SU-DHL-6 (cell line): Measurements from ENCODE around the gene ZPBP2.

ENCODE experiments used
- H2AFZ ChIP-seq: fragments of 200-600 bp; sonication (generic); 2 replicates; pipeline ENCODE4 v1.6.1; 2014; ENCODE audit warnings: low read depth, mild to moderate bottlenecking, moderate library complexity, mixed read lengths, antibody characterized with exemption, low read length; ENCODE audit not compliant: severe bottlenecking
- H3F3A ChIP-seq: fragments of 200-600 bp; shearing (Covaris generic); 2 replicates; pipeline ENCODE4 v1.6.0; 2016; ENCODE audit warnings: antibody characterized with exemption, mild to moderate bottlenecking; ENCODE audit not compliant: insufficient read depth
- H3K27ac ChIP-seq: fragments of 200-600 bp; sonication (generic); 2 replicates; pipeline ENCODE4 v1.5.1; 2016; ENCODE audit warnings: low read depth, mild to moderate bottlenecking, low read length, moderate library complexity, mixed read lengths
- H3K27me3 ChIP-seq: fragments of 200-600 bp; sonication (generic), shearing (Covaris generic); 2 replicates; pipeline ENCODE4 v1.6.0; 2014; ENCODE audit warnings: mild to moderate bottlenecking, low read length
- H3K36me3 ChIP-seq: fragments of 200-600 bp; sonication (generic); 2 replicates; pipeline ENCODE4 v1.6.1; 2014; ENCODE audit warnings: mild to moderate bottlenecking, low read length, mixed read lengths
- H3K4me2 ChIP-seq: fragments of 300-600, 200-600 bp; shearing (Covaris generic), sonication (generic); 2 replicates; pipeline ENCODE4 v1.6.0; 2014; ENCODE audit warnings: low read length, low read depth, mild to moderate bottlenecking; ENCODE audit not compliant: poor library complexity, severe bottlenecking
- H3K4me3 ChIP-seq: fragments of 200-600 bp; sonication (generic); 2 replicates; pipeline ENCODE4 v1.5.1; 2014; ENCODE audit warnings: antibody characterized with exemption, low read length, mild to moderate bottlenecking, mixed read lengths; ENCODE audit not compliant: insufficient read depth, poor library complexity, severe bottlenecking
- H3K79me2 ChIP-seq: fragments of 200-600 bp; sonication (generic); 2 replicates; pipeline ENCODE4 v1.6.1; 2014; ENCODE audit warnings: mild to moderate bottlenecking, low read length, moderate library complexity; ENCODE audit not compliant: insufficient read depth
- H3K9ac ChIP-seq: fragments of 200-600 bp; sonication (generic); 2 replicates; pipeline ENCODE4 v1.7.0; 2014; ENCODE audit warnings: mild to moderate bottlenecking, low read length
- H3K9me2 ChIP-seq: fragments of 200-600 bp; sonication (generic); replicated peaks from 2 replicates; pipeline ENCODE4 v1.6.1; 2014; ENCODE audit warnings: low read length; ENCODE audit not compliant: insufficient read depth
- H3K9me3 ChIP-seq: fragments of 200-600 bp; sonication (generic); 2 replicates; pipeline ENCODE4 v1.6.1; 2014; ENCODE audit warnings: low read length, mixed read lengths; ENCODE audit not compliant: insufficient read depth
- H4K20me1 ChIP-seq: fragments of 200-600 bp; sonication (generic); 2 replicates; pipeline ENCODE4 v1.6.1; 2014; ENCODE audit warnings: low read depth, mild to moderate bottlenecking, antibody characterized with exemption, low read length, moderate library complexity, mixed read lengths
- EZH2phosphoT487 ChIP-seq: fragments of 200-600 bp; sonication (generic), shearing (Covaris generic); conservative IDR thresholded peaks from 2 replicates; pipeline ENCODE4 v1.6.1; 2018; ENCODE audit warnings: mild to moderate bottlenecking, antibody characterized with exemption, low read length, moderate library complexity, mixed read lengths
- TF ChIP-seq, protein P1 (sequence below): fragments of 200-600 bp; sonication (generic); IDR thresholded peaks from one replicate; pipeline ENCODE4 v1.5.1; 2017; ENCODE audit warnings: antibody characterized with exemption, mild to moderate bottlenecking, low read length, moderate library complexity; ENCODE audit not compliant: insufficient read depth, poor library complexity, severe bottlenecking

Gene ZPBP2

DNA sequence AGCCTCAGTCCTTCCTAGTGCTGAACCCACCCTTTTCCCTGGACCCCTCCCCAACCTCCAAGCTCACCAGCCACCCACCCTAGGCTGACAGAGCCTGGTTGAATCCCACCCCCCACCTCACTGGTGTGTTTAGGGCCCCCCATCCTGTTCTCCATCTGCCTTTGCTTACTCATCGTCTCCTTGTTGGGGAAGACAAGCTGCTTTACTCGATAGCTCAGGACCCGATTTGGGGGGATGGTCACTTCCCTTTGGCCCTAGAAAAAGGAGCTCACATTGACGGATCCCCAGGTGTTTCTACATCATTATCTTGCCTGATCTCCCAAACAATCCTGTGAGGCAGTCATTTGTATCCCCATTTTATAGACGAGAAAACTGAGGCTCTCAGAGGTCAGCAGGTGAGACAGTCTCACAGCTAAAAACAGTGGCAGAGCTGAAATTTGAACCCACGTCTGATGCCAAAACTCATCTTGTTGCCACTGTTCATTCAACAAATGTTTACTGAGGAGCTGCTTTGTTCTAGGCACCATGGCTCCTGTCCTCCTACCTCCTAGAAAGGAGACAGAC is 40.9 kb downstream of the ZPBP2 start:
- no peak overlapping the region for H3K9ac ChIP-seq
- H2AFZ ChIP-seq: no peak overlapping the region
- H3K79me2 ChIP-seq: no peaks in the 10 kb centered on the region
- TF ChIP-seq EZH2phosphoT487: no peak
- TF ChIP-seq, protein P1, sequence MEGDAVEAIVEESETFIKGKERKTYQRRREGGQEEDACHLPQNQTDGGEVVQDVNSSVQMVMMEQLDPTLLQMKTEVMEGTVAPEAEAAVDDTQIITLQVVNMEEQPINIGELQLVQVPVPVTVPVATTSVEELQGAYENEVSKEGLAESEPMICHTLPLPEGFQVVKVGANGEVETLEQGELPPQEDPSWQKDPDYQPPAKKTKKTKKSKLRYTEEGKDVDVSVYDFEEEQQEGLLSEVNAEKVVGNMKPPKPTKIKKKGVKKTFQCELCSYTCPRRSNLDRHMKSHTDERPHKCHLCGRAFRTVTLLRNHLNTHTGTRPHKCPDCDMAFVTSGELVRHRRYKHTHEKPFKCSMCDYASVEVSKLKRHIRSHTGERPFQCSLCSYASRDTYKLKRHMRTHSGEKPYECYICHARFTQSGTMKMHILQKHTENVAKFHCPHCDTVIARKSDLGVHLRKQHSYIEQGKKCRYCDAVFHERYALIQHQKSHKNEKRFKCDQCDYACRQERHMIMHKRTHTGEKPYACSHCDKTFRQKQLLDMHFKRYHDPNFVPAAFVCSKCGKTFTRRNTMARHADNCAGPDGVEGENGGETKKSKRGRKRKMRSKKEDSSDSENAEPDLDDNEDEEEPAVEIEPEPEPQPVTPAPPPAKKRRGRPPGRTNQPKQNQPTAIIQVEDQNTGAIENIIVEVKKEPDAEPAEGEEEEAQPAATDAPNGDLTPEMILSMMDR: no peak
- no peak overlapping the region for H3K27ac ChIP-seq
- H4K20me1 ChIP-seq: no peaks in the 10 kb centered on the region
- no peaks in the 10 kb centered on the region for H3K27me3 ChIP-seq
- no peaks in the 10 kb centered on the region for H3F3A ChIP-seq
- no peaks in the 10 kb centered on the region for H3K9me2 ChIP-seq
- H3K4me3 ChIP-seq: no peak overlapping the region
- no peaks in the 10 kb centered on the region for H3K36me3 ChIP-seq
- no peak overlapping the region for H3K4me2 ChIP-seq
- no peaks in the 10 kb centered on the region for H3K9me3 ChIP-seq

DNA sequence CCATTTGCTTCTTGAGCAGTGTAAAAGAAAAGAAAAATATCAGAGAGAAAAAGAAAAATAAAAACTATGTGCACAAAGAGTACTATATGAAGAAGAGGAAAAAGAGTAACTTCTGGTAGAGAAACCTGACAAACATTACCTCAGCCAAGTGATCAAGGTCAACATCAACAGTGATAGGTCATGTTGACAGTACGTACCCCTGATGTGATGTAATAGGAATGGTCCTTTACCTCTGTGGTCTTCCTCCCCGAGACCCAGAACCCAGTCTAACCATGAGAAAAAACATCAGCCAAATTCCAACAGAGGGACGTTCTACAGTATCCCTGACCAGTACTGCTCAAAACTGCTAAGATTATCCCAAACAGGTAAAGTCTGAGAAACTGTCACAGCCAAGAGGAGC is 46.0 kb downstream of the ZPBP2 start:
- H3K9me2 ChIP-seq: no peaks in the 10 kb centered on the region
- no peak overlapping the region for H3K27ac ChIP-seq

GRCh38 chr17:39915559-39915958 is 47.6 kb downstream of the ZPBP2 start:
- H3K4me3 ChIP-seq: no peak overlapping the region
- H3K9me3 ChIP-seq: no peaks in the 10 kb centered on the region
- H3K27ac ChIP-seq: no peak overlapping the region
- H3K9ac ChIP-seq: no peak overlapping the region
- H2AFZ ChIP-seq: no peak overlapping the region
- H4K20me1 ChIP-seq: no peaks in the 10 kb centered on the region
- TF ChIP-seq, protein P1: no peak
- H3K36me3 ChIP-seq: no peaks in the 10 kb centered on the region
- H3K27me3 ChIP-seq: no peaks in the 10 kb centered on the region
- no peaks in the 10 kb centered on the region for H3K9me2 ChIP-seq
- H3K4me2 ChIP-seq: no peak overlapping the region
- no peaks in the 10 kb centered on the region for H3K79me2 ChIP-seq
- H3F3A ChIP-seq: no peaks in the 10 kb centered on the region

More for the DNA sequence above, 46.0 kb downstream of the ZPBP2 start:
- no peak overlapping the region for H2AFZ ChIP-seq
- H4K20me1 ChIP-seq: no peaks in the 10 kb centered on the region
- no peaks in the 10 kb centered on the region for H3K36me3 ChIP-seq
- no peaks in the 10 kb centered on the region for H3K27me3 ChIP-seq
- H3K4me2 ChIP-seq: no peak overlapping the region
- TF ChIP-seq, protein P1: no peak
- TF ChIP-seq EZH2phosphoT487: no peak
- no peaks in the 10 kb centered on the region for H3K79me2 ChIP-seq
- H3F3A ChIP-seq: no peaks in the 10 kb centered on the region
- no peak overlapping the region for H3K4me3 ChIP-seq
- H3K9ac ChIP-seq: no peak overlapping the region
- no peaks in the 10 kb centered on the region for H3K9me3 ChIP-seq
